ENCODE results near the gene POLRMT. TPM values are rescaled to one million over a fixed set of nuclear protein-coding genes. Genes with fewer than 3 reads are reported as not detected.
"Not testable (repeated sequence)": the region's sequence is repeated elsewhere in the genome, so short reads cannot be mapped to it uniquely, and the experiment has no call there.

Gene POLRMT
- total RNA-seq, 4 donors from 2014 or later = 22.1 to 39.5 (median 28.1) TPM

DNA sequence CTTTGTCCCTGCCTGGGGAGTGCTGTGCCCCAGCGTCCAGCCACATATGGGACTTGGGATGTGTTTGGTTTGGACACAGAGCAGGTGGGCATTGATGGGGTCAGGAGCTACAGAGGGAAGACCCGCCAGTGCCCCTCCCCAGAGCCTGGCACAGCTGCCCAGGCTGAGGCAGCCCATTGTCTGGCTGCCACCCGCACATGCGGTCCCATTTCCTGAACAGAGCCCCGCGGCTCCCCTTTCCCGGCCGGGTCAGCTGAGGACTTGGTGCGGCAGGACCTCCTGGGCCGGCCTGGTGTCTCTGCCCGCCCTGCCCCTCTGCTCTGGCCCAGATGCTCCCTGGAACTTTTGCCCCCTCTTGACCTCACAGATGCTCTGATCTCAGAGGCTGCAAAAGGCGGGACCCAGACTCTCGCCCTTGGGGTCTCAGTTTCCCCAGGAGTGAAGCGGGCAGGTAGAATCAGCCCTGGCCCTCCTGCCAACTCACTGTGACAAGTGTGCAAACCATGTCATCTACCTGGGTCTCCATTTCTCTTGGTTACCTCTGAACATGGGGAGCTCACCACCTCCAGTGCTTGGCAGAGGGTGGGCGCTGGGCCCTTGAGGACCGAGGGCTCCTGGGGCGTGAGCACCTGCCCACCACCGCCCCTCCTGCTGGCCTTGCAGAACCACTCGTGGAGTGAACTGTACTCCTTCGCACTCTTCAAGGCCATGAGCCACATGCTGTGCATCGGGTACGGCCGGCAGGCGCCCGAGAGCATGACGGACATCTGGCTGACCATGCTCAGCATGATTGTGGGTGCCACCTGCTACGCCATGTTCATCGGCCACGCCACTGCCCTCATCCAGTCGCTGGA lies 25.8 kb downstream of the POLRMT start:
- Histone ChIP-seq H3K9me3 (no peaks in the 10 kb centered on the region), H3K4me3 (no peak overlapping the region), H3K27me3 (peaks cover 18% of the 10 kb centered on the region), H3K36me3 (no peaks in the 10 kb centered on the region), H3K27ac (no peak overlapping the region), H3K4me1 (peaks cover 0 to 19% (median 4%) of the 10 kb centered on the region in 3 donors)
- ATAC-seq = no peak
- WGBS, 2 donors (ENCODE audit: low coverage in 1 of 2) = 100% methylated on average over 1 of the region's 30 CpGs; no CpG with 5 or more reads in 1 of the 2 donors
- TF ChIP-seq EP300 (IDR thresholded peaks at IDR 0.05) = no peak
- TF ChIP-seq POLR2A (IDR thresholded peaks at IDR 0.05) = no peak
- no peak for TF ChIP-seq POLR2AphosphoS5 (IDR thresholded peaks at IDR 0.05)
- TF ChIP-seq, protein P1, sequence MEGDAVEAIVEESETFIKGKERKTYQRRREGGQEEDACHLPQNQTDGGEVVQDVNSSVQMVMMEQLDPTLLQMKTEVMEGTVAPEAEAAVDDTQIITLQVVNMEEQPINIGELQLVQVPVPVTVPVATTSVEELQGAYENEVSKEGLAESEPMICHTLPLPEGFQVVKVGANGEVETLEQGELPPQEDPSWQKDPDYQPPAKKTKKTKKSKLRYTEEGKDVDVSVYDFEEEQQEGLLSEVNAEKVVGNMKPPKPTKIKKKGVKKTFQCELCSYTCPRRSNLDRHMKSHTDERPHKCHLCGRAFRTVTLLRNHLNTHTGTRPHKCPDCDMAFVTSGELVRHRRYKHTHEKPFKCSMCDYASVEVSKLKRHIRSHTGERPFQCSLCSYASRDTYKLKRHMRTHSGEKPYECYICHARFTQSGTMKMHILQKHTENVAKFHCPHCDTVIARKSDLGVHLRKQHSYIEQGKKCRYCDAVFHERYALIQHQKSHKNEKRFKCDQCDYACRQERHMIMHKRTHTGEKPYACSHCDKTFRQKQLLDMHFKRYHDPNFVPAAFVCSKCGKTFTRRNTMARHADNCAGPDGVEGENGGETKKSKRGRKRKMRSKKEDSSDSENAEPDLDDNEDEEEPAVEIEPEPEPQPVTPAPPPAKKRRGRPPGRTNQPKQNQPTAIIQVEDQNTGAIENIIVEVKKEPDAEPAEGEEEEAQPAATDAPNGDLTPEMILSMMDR (IDR thresholded peaks at IDR 0.05) = no peak

DNA sequence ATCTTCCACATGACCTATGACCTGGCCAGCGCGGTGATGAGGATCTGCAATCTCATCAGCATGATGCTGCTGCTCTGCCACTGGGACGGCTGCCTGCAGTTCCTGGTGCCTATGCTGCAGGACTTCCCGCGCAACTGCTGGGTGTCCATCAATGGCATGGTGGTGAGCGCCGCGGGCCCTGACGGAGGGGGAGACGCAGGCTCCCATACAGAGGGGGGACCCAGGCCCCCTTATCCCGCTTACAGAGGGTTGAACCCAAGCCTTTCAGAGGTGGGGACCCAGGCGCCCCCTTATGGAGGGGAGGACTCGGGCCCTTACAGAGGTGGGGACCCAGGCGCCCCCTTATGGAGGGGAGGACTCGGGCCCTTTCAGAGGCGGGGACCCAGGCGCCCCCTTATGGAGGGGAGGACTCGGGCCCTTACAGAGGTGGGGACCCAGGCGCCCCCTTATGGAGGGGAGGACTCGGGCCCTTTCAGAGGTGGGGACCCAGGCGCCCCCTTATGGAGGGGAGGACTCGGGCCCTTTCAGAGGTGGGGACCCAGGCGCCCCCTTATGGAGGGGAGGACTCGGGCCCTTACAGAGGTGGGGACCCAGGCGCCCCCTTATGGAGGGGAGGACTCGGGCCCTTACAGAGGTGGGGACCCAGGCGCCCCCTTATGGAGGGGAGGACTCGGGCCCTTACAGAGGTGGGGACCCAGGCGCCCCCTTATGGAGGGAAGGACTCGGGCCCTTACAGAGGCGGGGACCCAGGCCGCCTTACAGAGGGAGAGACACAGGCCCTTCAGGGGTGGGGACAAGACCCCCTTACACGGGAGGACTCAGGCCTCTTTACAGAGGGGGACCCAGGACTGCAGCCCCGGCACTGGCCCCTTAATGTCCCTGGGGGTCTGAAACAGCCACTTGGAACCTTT lies 28.0 kb downstream of the POLRMT start:
- WGBS, 2 donors (ENCODE audit: low coverage in 1 of 2) = 100% methylated on average over 1 of the region's 34 CpGs; no CpG with 5 or more reads in 1 of the 2 donors
- not testable (repeated sequence) for H3K27ac ChIP-seq, ATAC-seq, H3K9me3 ChIP-seq, H3K36me3 ChIP-seq, H3K4me3 ChIP-seq
- peaks cover 0 to 10% (median 1%) of the 10 kb centered on the region in 3 donors for H3K4me1 ChIP-seq
- peaks cover 18% of the 10 kb centered on the region for H3K27me3 ChIP-seq

DNA sequence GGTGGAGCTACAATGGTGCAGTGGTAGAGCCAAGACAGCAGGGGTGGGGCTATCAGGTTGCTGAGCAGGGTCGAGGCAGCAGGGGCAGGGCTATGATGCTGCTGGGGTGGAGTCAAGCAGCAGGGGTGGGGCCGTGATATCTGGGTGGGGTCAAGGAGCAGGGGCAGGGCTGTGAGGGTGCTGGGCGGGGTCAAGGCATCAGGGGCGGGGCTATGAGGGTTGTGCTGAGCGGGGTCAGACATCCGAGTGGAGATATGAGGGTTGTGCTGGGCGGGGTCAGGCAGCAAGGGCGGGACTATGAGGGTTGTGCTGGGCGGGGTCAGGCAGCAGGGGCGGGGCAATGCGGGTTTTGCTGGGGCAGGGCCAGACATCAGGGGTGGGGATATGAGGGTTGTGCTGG lies 29.0 kb downstream of the POLRMT start:
- H3K27ac ChIP-seq = no peak overlapping the region
- no peak for ATAC-seq
- H3K27me3 ChIP-seq = peaks cover 18% of the 10 kb centered on the region
- 81 to 87% methylated on average over 5 to 6 of the region's 11 CpGs for WGBS, 2 donors (ENCODE audit: low coverage in 1 of 2)
- peaks cover 0 to 8% (median 0%) of the 10 kb centered on the region in 3 donors for H3K4me1 ChIP-seq
- H3K4me3 ChIP-seq = no peak overlapping the region
- H3K9me3 ChIP-seq = no peaks in the 10 kb centered on the region
- H3K36me3 ChIP-seq = no peaks in the 10 kb centered on the region
- TF ChIP-seq POLR2A (IDR thresholded peaks at IDR 0.05) = no peak
- TF ChIP-seq, protein P1 (IDR thresholded peaks at IDR 0.05) = no peak
- no peak for TF ChIP-seq POLR2AphosphoS5 (IDR thresholded peaks at IDR 0.05)
- no peak for TF ChIP-seq EP300 (IDR thresholded peaks at IDR 0.05)

DNA sequence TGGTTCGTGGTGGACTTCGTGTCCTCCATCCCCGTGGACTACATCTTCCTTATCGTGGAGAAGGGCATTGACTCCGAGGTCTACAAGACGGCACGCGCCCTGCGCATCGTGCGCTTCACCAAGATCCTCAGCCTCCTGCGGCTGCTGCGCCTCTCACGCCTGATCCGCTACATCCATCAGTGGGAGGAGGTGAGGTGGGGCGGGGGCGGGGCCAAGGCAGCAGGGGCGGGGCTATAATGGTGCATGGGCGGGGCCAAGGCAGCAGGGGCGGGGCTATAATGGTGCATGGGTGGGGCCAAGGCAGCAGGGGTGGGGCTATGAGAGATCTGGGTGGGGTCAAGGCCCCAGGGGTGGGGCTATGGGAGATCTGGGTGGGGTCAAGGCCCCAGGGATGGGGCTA lies 29.6 kb downstream of the POLRMT start:
- H3K4me3 ChIP-seq, H3K4me1 ChIP-seq, H3K9me3 ChIP-seq, H3K27ac ChIP-seq, ATAC-seq, H3K36me3 ChIP-seq: not testable (repeated sequence)
- H3K27me3 ChIP-seq = peaks cover 18% of the 10 kb centered on the region
- WGBS, 2 donors (ENCODE audit: low coverage in 1 of 2) = 89 to 100% methylated on average over 2 to 7 of the region's 20 CpGs

DNA sequence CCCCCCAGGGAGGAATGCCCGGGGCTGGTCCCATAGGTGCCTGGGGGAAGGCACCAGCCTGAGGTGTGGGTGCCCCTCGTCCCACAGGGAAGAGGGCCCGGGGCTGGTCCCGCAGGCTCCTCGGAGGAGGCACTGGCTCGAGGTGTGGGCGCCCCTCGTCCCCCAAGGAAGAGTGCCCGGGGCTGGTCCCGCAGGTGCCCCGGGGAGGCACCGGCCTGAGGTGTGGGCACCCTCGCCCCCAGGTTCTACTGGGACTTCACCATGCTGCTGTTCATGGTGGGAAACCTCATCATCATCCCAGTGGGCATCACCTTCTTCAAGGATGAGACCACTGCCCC lies 30.1 kb downstream of the POLRMT start:
- not testable (repeated sequence) for H3K4me1 ChIP-seq, H3K36me3 ChIP-seq, H3K4me3 ChIP-seq, H3K27ac ChIP-seq, H3K9me3 ChIP-seq, ATAC-seq
- peaks cover 18% of the 10 kb centered on the region for H3K27me3 ChIP-seq
- WGBS, 2 donors (ENCODE audit: low coverage in 1 of 2) = 100% methylated on average over 2 of the region's 13 CpGs; no CpG with 5 or more reads in 1 of the 2 donors

DNA sequence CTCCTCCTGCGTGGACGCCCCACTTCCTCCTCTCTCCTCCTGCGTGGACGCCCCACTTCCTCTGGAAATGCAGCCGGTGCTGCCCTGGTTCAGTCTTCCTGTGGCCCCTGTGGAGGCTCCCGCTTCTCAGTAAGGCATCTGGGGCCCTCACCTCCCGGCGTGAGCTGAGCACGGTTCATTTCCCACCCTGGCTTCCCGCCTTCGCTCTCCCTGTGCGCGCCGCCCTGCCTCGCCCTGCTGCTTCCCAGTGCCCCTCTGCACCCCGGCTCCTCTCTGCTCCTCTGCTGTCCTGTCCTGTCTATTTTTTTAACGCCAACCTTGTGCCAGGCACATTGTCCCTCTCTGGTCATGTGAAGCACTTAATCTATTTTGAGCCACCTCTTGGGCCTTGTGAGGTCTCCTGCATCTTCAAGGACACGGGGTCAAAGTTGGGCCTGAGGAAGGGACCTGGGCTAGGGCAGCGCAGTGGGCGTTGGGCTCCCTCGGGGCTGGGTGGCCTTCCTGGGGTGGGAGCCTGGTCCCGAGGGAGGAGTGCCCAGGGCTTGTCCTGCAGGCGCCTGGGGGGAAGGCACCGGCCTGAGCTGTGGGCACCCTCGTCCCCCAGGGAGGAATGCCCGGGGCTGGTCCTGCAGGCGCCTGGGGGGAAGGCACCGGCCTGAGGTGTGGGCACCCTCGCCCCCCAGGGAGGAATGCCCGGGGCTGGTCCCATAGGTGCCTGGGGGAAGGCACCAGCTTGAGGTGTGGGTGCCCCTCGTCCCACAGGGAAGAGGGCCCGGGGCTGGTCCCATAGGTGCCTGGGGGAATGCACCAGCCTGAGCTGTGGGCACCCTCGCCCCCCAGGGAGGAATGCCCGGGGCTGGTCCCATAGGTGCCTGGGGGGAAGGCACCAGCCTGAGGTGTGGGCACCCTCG lies 30.7 kb downstream of the POLRMT start:
- H3K27me3 ChIP-seq = peaks cover 17% of the 10 kb centered on the region
- no peak overlapping the region for H3K27ac ChIP-seq
- no peak for ATAC-seq
- H3K36me3 ChIP-seq = no peaks in the 10 kb centered on the region
- WGBS, 2 donors (ENCODE audit: low coverage in 1 of 2) = 77 to 89% methylated on average over 5 to 13 of the region's 35 CpGs
- TF ChIP-seq POLR2A (IDR thresholded peaks at IDR 0.05) (no peak), EP300 (IDR thresholded peaks at IDR 0.05) (no peak), POLR2AphosphoS5 (IDR thresholded peaks at IDR 0.05) (no peak)
- TF ChIP-seq, protein P1 (IDR thresholded peaks at IDR 0.05) = no peak
- no peaks in the 10 kb centered on the region for H3K4me1 ChIP-seq
- H3K9me3 ChIP-seq = no peaks in the 10 kb centered on the region
- no peak overlapping the region for H3K4me3 ChIP-seq
